Measurements from ENCODE around the gene ISCU.

DNA sequence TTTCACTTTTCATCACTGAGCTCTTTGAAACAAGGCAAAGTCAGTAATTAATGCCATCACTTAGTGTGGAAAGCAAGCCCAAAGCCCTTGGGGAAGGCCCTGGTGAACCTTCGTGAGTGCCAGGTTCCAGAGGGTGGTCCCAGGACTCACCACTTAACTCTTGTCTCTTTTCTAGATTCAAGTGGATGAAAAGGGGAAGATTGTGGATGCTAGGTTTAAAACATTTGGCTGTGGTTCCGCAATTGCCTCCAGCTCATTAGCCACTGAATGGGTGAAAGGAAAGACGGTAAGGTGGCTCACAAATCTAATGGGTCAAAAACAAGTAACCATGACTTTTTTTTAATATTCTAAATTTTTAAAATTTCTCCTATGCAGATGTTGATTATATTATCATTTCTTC is 2.8 kb downstream of the ISCU start:
- TF ChIP-seq, protein P1, sequence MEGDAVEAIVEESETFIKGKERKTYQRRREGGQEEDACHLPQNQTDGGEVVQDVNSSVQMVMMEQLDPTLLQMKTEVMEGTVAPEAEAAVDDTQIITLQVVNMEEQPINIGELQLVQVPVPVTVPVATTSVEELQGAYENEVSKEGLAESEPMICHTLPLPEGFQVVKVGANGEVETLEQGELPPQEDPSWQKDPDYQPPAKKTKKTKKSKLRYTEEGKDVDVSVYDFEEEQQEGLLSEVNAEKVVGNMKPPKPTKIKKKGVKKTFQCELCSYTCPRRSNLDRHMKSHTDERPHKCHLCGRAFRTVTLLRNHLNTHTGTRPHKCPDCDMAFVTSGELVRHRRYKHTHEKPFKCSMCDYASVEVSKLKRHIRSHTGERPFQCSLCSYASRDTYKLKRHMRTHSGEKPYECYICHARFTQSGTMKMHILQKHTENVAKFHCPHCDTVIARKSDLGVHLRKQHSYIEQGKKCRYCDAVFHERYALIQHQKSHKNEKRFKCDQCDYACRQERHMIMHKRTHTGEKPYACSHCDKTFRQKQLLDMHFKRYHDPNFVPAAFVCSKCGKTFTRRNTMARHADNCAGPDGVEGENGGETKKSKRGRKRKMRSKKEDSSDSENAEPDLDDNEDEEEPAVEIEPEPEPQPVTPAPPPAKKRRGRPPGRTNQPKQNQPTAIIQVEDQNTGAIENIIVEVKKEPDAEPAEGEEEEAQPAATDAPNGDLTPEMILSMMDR (IDR thresholded peaks at IDR 0.05) = no peak
- TF ChIP-seq POLR2A (IDR thresholded peaks at IDR 0.05) = no peak
